ENCODE data around the gene ENGASE. TPM values are rescaled to one million over a fixed set of nuclear protein-coding genes. Genes with fewer than 3 reads are reported as not detected.

The ENGASE gene
- total RNA-seq, 2 experiments from 2014 or later: 41.3 to 41.8 TPM

DNA sequence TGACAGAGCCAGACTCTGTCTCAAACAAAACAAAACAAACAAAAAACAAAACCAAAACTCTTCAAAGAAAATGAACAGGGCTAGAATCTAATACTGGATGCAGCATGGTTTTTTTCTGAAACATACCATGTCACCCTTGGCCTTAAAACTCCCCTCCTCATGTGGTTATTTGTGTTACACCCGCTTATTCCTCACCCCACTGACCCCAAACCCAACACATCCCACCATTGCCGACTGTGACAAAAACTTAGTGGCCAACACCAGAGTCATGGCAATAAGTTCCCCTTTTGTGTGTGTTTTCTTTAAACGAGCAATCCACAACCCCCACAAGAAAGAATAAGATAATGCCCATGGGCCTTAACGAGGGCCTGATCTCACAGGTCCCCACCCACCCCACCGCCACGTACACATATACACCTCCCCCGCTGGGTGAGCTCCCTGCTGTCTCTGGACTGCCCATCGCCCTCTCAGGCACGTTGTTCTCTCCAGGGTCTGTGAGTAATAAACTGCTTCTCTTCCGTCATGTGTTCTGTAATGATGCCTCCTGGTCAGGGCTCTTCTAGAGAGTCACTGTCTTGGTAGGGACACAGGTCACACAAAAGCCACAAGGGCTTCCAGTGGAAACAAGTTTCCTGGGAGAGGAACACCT is 16.8 kb upstream of the ENGASE start:
- H3K4me1 Mint-ChIP-seq (ENCODE audit: low read depth): peaks cover 3% of the 10 kb centered on the region
- H3K4me3 Mint-ChIP-seq: no peak overlapping the region
- DNase-seq (no peak), ATAC-seq (no peak)
- ChIA-PET CTCF (interaction anchor here (1.5 to 4.5 kb wide), 2 partner anchors 13 to 334 kb away, joined by 3 to 15 read pairs; no protein-coding TSS in a partner anchor), POLR2A (no interaction called here)
- peaks cover 10% of the 10 kb centered on the region for H3K27me3 Mint-ChIP-seq
- TF ChIP-seq CTCF (IDR thresholded peaks at IDR 0.05): no peak
- intact Hi-C loops (cut with micrococcal nuclease): no loop called here
- H3K27ac Mint-ChIP-seq: no peak overlapping the region
- peaks cover 5% of the 10 kb centered on the region for H3K9me3 Mint-ChIP-seq
- no peaks in the 10 kb centered on the region for H3K36me3 Mint-ChIP-seq (ENCODE audit: low read depth)

GRCh38 chr17:79062691-79063090 is 11.9 kb upstream of the ENGASE start:
- Mint-ChIP-seq H3K27ac (no peak overlapping the region), H3K9me3 (no peaks in the 10 kb centered on the region), H3K27me3 (peaks cover 8% of the 10 kb centered on the region), H3K4me1 (ENCODE audit: low read depth) (peaks cover 7% of the 10 kb centered on the region), H3K4me3 (no peak overlapping the region), H3K36me3 (ENCODE audit: low read depth) (no peaks in the 10 kb centered on the region)
- POLR2A ChIA-PET: no interaction called here
- CTCF ChIA-PET: interaction anchor here (0.8 to 1.3 kb wide), 3 partner anchors 9 to 331 kb away, joined by 3 read pairs; no protein-coding TSS in a partner anchor
- intact Hi-C loops (cut with micrococcal nuclease): no loop called here
- no peak for ATAC-seq
- DNase-seq: no peak
- TF ChIP-seq CTCF (IDR thresholded peaks at IDR 0.05): no peak

GRCh38 chr17:79064026-79064425 is 10.6 kb upstream of the ENGASE start:
- no peak overlapping the region for H3K27ac Mint-ChIP-seq
- CTCF ChIA-PET: interaction anchor here (0.8 to 2.6 kb wide), 8 partner anchors 10 to 337 kb away, joined by 3 to 30 read pairs (median 6); partner anchors contain the start of gene ENGASE

DNA sequence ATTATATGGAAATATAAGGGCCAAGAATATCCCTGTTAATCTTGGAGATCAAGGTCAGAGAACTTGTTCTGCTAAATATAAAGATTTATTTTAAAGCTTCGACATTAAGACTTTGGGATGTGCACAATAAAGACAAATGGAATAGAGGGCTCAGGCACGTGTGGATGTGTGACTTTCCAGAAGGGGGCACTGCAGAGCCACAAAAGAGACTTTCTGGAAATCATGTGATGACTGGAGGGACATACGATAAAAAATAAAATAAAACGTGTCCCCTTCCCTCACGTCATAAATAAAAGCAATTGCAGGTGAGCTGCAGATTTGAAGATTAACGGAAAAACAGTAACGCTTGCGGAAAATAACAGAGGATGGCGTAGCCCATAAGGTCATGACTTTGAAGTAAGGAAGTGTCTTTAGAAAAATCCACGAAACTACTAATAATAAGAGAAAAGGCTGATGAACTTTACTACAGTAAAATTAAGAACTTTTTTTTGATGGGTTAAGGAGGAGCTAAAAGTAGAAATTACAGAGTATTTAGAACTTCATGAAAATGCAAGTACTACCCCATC is 9.4 kb upstream of the ENGASE start:
- Mint-ChIP-seq H3K9me3 (no peaks in the 10 kb centered on the region), H3K27ac (peak overlapping the region; percentile 55), H3K4me1 (ENCODE audit: low read depth) (peaks cover 5% of the 10 kb centered on the region), H3K4me3 (peak overlapping the region; percentile 23), H3K36me3 (ENCODE audit: low read depth) (no peaks in the 10 kb centered on the region), H3K27me3 (peaks cover 2% of the 10 kb centered on the region)
- ATAC-seq: peak; percentile 82
- TF ChIP-seq CTCF (IDR thresholded peaks at IDR 0.05): peak; percentile 75
- peak; percentile 79 for DNase-seq
- ChIA-PET POLR2A (no interaction called here), CTCF (interaction anchor here (0.5 to 2.6 kb wide), 18 partner anchors 9 to 336 kb away, joined by 3 to 30 read pairs (median 4); partner anchors contain the start of genes ENGASE and LGALS3BP)
- intact Hi-C loops (cut with micrococcal nuclease): no loop called here

More at GRCh38 chr17:79064026-79064425, 10.6 kb upstream of the ENGASE start:
- no peak for DNase-seq
- H3K9me3 Mint-ChIP-seq: no peaks in the 10 kb centered on the region
- no peaks in the 10 kb centered on the region for H3K36me3 Mint-ChIP-seq (ENCODE audit: low read depth)
- POLR2A ChIA-PET: no interaction called here
- no peak overlapping the region for H3K4me3 Mint-ChIP-seq
- intact Hi-C loops (cut with micrococcal nuclease): no loop called here
- TF ChIP-seq CTCF (IDR thresholded peaks at IDR 0.05): no peak
- H3K27me3 Mint-ChIP-seq: peaks cover 3% of the 10 kb centered on the region
- ATAC-seq: no peak
- H3K4me1 Mint-ChIP-seq (ENCODE audit: low read depth): peaks cover 5% of the 10 kb centered on the region

DNA sequence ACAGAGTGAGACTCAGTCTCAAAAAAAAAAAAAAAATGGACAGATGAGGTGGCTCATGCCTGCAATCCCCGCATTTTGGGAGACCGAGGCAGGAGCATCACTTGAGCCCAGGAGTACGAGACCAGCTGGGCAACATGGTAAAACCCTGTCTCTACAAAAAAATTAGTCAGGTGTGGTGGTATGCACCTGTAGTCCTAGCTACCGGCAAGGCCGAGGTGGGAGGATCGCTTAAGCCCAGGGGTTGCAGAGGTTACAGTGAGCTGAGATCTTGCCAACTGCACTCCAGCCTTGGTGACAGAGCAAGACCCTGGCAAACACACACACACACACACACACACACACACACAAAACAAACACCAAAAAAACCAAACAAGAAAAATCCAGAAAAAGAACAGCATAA is 7.7 kb upstream of the ENGASE start:
- CTCF ChIA-PET: interaction anchor here (0.6 to 2.5 kb wide), 8 partner anchors 16 to 334 kb away, joined by 3 to 14 read pairs (median 3); no protein-coding TSS in a partner anchor
- Mint-ChIP-seq H3K36me3 (ENCODE audit: low read depth) (no peaks in the 10 kb centered on the region), H3K4me3 (no peak overlapping the region), H3K27ac (no peak overlapping the region), H3K27me3 (no peaks in the 10 kb centered on the region), H3K9me3 (no peaks in the 10 kb centered on the region), H3K4me1 (ENCODE audit: low read depth) (peaks cover 5% of the 10 kb centered on the region)
- no peak for ATAC-seq
- TF ChIP-seq CTCF (IDR thresholded peaks at IDR 0.05): no peak
- intact Hi-C loops (cut with micrococcal nuclease): no loop called here
- no peak for DNase-seq
- POLR2A ChIA-PET: interaction anchor here (1.3 kb wide), 1 partner anchor 27 kb away, joined by 4 read pairs; no protein-coding TSS in a partner anchor

All from activated CD8-positive, alpha-beta T cell treated with anti-CD3 and anti-CD28 coated beads for 36 hours (primary cell).